Lower leg skin (tissue), 3 donors: Measurements from ENCODE around the gene TMEM212.

ENCODE experiments used
- CTCF ChIP-seq, 3 donors: fragments of 450-650 bp; IDR thresholded peaks; one replicate each; pipeline ENCODE4 v1.5.1; 2016; ENCODE audit warnings: antibody characterized with exemption in 3 of 3, mild to moderate bottlenecking in 3 of 3, moderate library complexity in 2 of 3
- POLR2A ChIP-seq, 2 donors: fragments of 450-650 bp; IDR thresholded peaks; one replicate each; pipeline ENCODE4 v1.6.1; 2016 to 2017; ENCODE audit warnings: antibody characterized with exemption in 2 of 2, mild to moderate bottlenecking in 1 of 2, moderate library complexity in 1 of 2

GRCh38 chr3:171892457-171892856, 49.3 kb downstream of the TMEM212 start:
- no peak for TF ChIP-seq CTCF (IDR thresholded peaks at IDR 0.05)
- no peak for TF ChIP-seq POLR2A (IDR thresholded peaks at IDR 0.05)
